KMS-11 (cell line): Measurements from ENCODE around the gene C13orf46.

ENCODE experiments used
- H2AFZ ChIP-seq: fragments of 200-600 bp; sonication (generic); 2 replicates; pipeline ENCODE4 v1.6.1; 2016; ENCODE audit warnings: antibody characterized with exemption, mixed run types, low read depth
- H3K27ac ChIP-seq: fragments of 200-600 bp; sonication (generic); 2 replicates; pipeline ENCODE4 v1.6.1; 2016; ENCODE audit warnings: mild to moderate bottlenecking, mixed run types
- H3K27me3 ChIP-seq: fragments of 200-600 bp; sonication (generic); 2 replicates; pipeline ENCODE4 v1.6.1; 2017; ENCODE audit warnings: mild to moderate bottlenecking, low read depth, mixed run types, moderate library complexity; ENCODE audit not compliant: insufficient read depth
- H3K36me3 ChIP-seq: fragments of 200-600 bp; sonication (generic); 2 replicates; pipeline ENCODE4 v1.6.1; 2017; ENCODE audit warnings: mild to moderate bottlenecking, mixed run types; ENCODE audit not compliant: insufficient read depth
- H3K4me1 ChIP-seq: fragments of 200-600 bp; sonication (generic); 2 replicates; pipeline ENCODE4 v1.6.1; 2016; ENCODE audit warnings: mild to moderate bottlenecking, low read depth, mixed run types; ENCODE audit not compliant: poor library complexity, severe bottlenecking
- H3K4me2 ChIP-seq: fragments of 200-600 bp; sonication (generic); 2 replicates; pipeline ENCODE4 v1.7.0; 2016; ENCODE audit warnings: mild to moderate bottlenecking, mixed run types
- H3K4me3 ChIP-seq: fragments of 200-600 bp; sonication (generic); IDR thresholded peaks from 2 replicates; pipeline ENCODE4 v1.6.1; 2017; ENCODE audit warnings: low read depth, low read length, mixed read lengths; ENCODE audit not compliant: insufficient read depth
- H3K79me2 ChIP-seq: fragments of 200-600 bp; sonication (generic); 2 replicates; pipeline ENCODE4 v1.6.1; 2016; ENCODE audit warnings: low read depth, mixed run types; ENCODE audit not compliant: insufficient read depth
- H3K9ac ChIP-seq: fragments of 200-600 bp; sonication (generic); 2 replicates; pipeline ENCODE4 v1.6.1; 2016; ENCODE audit warnings: mild to moderate bottlenecking, mixed run types
- H4K20me1 ChIP-seq: fragments of 200-600 bp; sonication (generic); 2 replicates; pipeline ENCODE4 v1.6.1; 2016; ENCODE audit warnings: mild to moderate bottlenecking, mixed run types; ENCODE audit not compliant: insufficient read depth
- CTCF ChIP-seq: fragments of 200-600 bp; sonication (generic); conservative IDR thresholded peaks from 2 replicates; pipeline ENCODE4 v1.6.1; 2017; ENCODE audit warnings: low read depth, mild to moderate bottlenecking, antibody characterized with exemption, low read length, moderate library complexity, mixed read lengths

Gene C13orf46

GRCh38 chr13:113954046-113954835, 19.6 kb downstream of the C13orf46 start:
- no peak overlapping the region for H2AFZ ChIP-seq
- H3K79me2 ChIP-seq: no peaks in the 10 kb centered on the region
- H4K20me1 ChIP-seq: no peaks in the 10 kb centered on the region
- TF ChIP-seq CTCF: no peak
- no peaks in the 10 kb centered on the region for H3K27me3 ChIP-seq
- H3K36me3 ChIP-seq: no peaks in the 10 kb centered on the region
- no peak overlapping the region for H3K4me3 ChIP-seq
- no peak overlapping the region for H3K4me2 ChIP-seq
- no peaks in the 10 kb centered on the region for H3K4me1 ChIP-seq
- H3K27ac ChIP-seq: no peak overlapping the region
- no peak overlapping the region for H3K9ac ChIP-seq

- no peak for TF ChIP-seq CTCF
- Histone ChIP-seq H3K27me3 (no peaks in the 10 kb centered on the region), H3K79me2 (no peaks in the 10 kb centered on the region), H3K4me3 (no peak overlapping the region), H3K9ac (no peak overlapping the region), H4K20me1 (no peaks in the 10 kb centered on the region), H3K27ac (no peak overlapping the region), H3K4me2 (no peak overlapping the region), H2AFZ (no peak overlapping the region), H3K4me1 (no peaks in the 10 kb centered on the region), H3K36me3 (no peaks in the 10 kb centered on the region)
Observed at GRCh38 chr13:113953561-113953960, 20.3 kb downstream of the C13orf46 start.

DNA sequence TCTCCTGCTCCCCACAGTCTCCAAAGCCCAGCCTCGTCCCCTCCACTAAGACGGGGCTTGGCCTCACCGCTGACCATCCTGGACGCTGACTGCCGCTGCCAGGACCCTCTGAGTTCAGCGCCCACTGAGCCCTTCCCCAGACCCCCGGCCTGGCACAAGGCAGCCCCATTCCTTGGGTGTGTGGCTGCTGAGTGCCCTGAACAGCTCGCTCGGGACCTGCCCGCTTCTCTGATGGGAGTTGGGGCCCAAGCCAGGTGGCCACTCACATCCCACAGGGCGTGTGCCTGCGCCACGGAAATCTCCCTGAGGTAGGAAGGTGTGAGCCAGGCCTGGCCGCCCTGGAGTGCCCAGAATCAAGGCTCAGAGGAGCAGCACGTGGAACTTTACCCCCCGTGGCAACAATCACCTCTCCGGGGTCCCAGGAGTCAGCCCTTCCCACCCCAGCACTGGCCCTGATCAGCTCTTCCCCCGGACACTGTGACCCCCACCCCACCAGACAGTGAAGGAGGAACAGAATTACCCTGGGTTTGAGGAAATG, 20.8 kb downstream of the C13orf46 start:
- Histone ChIP-seq H3K36me3 (no peaks in the 10 kb centered on the region), H2AFZ (no peak overlapping the region), H3K4me3 (no peak overlapping the region), H3K27me3 (no peaks in the 10 kb centered on the region), H3K4me2 (no peak overlapping the region), H3K9ac (no peak overlapping the region), H3K27ac (no peak overlapping the region), H3K79me2 (no peaks in the 10 kb centered on the region), H4K20me1 (no peaks in the 10 kb centered on the region), H3K4me1 (no peaks in the 10 kb centered on the region)
- no peak for TF ChIP-seq CTCF

- TF ChIP-seq CTCF: no peak
- Histone ChIP-seq H3K27ac (no peak overlapping the region), H4K20me1 (no peaks in the 10 kb centered on the region), H3K9ac (no peak overlapping the region), H3K4me2 (no peak overlapping the region), H3K36me3 (no peaks in the 10 kb centered on the region), H3K27me3 (no peaks in the 10 kb centered on the region), H2AFZ (no peak overlapping the region), H3K4me3 (no peak overlapping the region), H3K79me2 (no peaks in the 10 kb centered on the region), H3K4me1 (no peaks in the 10 kb centered on the region)
Observed at GRCh38 chr13:113952151-113952982, 21.5 kb downstream of the C13orf46 start.
